ENCODE measurements around the gene LILRB1.
"Not testable (repeated sequence)": the region's sequence is repeated elsewhere in the genome, so short reads cannot be mapped to it uniquely, and the experiment has no call there.

The LILRB1 gene

DNA sequence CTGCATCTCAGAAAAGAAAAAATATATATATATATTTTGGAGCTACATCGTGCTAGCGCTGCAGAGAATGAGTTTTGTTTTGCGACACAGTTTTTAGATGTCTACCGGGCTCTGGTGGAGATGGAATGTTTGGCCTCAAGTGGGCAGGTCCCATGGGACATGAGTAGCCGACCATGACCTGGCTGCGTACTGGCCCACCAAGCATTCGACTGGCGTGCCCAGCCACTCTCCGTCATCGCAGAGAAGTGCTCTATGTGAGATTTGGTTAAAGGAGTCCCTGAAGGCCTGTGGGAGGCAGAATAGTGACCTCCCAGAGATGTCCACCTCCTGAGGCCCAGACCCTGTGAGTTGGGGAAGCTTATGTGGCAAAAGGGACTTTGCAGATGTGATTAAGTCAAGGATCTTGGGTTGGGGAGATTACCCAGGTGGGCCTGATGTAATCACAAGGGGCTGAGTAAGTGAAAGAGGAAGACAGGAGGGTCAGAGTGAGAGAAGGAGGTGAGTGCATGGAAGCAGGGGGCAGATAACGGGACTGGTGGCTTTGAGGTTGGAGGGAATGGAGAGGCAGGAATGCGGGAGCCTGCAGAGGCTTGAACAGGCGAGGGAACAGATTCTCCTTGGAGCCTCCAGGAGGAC is 31.7 kb downstream of the LILRB1 start:
- DNase-seq (ENCODE audit: low read depth), result no peak

DNA sequence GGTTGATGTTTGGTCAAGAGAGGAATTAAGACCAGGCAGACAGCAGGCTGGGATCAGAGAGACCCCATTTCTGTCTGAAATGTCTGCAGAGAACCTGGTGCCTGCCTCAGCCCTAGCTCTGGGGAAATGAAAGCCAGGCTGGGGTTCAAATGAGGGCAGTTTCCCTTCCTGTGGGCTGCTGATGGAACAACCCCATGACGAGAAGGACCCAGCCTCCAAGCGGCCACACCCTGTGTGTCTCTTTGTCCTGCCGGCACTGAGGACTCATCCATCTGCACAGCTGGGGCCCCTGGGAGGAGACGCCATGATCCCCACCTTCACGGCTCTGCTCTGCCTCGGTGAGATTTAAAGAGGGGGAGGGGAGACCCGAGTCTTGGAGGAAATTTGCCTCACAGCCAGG is 32.4 kb downstream of the LILRB1 start, which contains the start of gene LILRB4:
TSS of gene LILRB4 (plus strand) at position 256 of the 400 bp plus-strand sequence. CDS start at position 305, 49 bp downstream.
- no peak for DNase-seq (ENCODE audit: low read depth)

- DNase-seq (ENCODE audit: low read depth), result no peak
Observed at GRCh38 chr19:54665530-54665929, 35.2 kb downstream of the LILRB1 start.

GRCh38 chr19:54667217-54667616 is 36.9 kb downstream of the LILRB1 start:
- DNase-seq (ENCODE audit: low read depth), result no peak

DNA sequence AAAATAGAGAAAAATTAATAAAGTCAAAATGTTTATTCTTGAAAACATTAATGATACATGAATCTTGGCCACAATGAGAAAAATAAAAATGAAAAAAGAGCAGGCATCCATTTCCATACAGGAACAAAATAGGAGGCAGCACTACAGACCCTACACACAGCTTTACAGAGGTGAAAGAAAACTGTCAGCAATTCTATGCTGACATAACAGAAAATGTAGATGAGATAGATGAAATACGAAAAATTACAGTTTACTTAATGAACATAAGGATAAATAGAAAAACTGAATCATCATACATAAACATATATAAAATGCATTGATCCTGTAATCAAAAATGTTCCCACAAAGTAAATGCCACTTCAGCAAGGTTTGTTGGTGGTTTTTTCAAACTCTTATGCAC is 38.1 kb downstream of the LILRB1 start:
- DNase-seq (ENCODE audit: low read depth), result no peak

GRCh38 chr19:54670576-54671357 is 40.5 kb downstream of the LILRB1 start:
- no peak for DNase-seq (ENCODE audit: low read depth)

- DNase-seq (ENCODE audit: low read depth), result no peak
Observed at GRCh38 chr19:54673222-54673621, 42.9 kb downstream of the LILRB1 start.

- no peak for DNase-seq (ENCODE audit: low read depth)
Observed at GRCh38 chr19:54674021-54674617, 43.8 kb downstream of the LILRB1 start.

DNA sequence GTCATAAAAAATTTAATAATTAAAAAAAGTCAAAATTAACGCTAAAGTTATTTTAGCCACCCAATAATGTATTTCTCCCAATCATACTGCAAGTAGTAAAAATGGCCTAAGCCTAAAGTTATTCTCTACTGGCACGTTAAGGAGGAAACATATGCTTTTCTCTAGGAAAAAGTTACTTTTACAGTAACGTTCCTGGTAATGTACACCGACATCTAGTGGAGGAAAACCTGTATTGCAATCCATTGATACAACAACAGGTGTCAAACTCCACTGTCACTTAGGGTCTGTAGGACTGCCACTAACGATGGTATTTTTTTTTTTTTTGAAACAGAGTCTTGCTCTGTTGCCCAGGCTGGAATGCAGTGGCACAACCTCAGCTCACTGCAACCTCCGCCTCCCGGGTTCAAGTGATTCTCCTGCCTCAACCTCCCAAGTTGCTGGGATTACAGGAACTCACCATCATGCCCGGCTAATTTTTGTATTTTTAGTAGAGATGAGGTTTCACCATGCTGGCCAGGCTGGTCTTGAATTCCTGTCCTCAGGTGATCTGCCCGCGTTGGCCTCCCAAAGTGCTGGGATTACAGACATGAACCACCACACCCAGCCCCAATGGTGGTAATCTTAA is 46.0 kb downstream of the LILRB1 start:
- DNase-seq (ENCODE audit: low read depth), result not testable (repeated sequence)

DNA sequence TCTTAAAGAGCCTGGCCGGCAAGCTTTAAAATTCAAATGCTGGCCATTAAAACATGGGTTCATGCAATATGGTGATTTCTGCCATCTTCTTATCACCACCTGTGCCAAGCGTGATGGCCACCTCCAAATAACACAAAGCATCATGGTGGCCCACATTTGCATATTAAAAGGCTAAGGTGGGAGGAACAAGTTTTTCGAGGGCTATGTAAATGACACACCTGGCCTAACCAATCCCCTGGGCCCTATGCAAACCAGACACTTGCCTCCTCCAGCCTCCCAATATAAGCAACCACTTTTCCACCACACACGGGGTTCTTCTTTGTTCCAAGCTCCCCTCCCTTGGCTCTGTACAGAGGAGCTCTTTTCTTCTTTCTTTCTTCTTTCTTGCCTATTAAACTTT is 46.9 kb downstream of the LILRB1 start:
- no peak for DNase-seq (ENCODE audit: low read depth)

DNA sequence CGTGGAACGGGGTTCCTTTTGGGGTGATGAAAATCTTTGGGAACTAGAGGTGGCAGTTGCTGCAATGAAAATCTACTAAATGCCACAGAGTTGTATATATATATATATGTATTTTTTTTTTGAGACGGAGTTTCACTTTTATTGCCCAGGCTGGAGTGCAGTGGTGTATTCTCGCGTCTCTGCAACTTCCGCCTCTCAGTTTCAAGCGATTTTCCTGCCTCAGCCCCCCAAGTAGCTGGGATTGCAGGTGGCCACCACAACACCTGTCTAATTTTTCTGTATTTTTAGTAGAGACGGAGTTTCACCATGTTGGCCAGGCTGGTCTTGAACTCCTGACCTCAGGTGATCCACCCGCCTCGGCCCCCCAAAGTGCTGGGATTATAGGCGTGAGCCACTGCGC is 51.3 kb downstream of the LILRB1 start:
- DNase-seq (ENCODE audit: low read depth), result not testable (repeated sequence)

GRCh38 chr19:54682306-54682856 is 52.1 kb downstream of the LILRB1 start:
- DNase-seq (ENCODE audit: low read depth), result no peak

- DNase-seq (ENCODE audit: low read depth), result no peak
Observed at GRCh38 chr19:54684527-54684926, 54.2 kb downstream of the LILRB1 start.

Measured in T follicular helper cell (primary cell).